ENCODE measurements around the gene HYKK.
A peak's percentile ranks its signal among the peaks of the same experiment; 100 is the strongest.
"Not testable (repeated sequence)": the region's sequence is repeated elsewhere in the genome, so short reads cannot be mapped to it uniquely, and the experiment has no call there.

The HYKK gene

GRCh38 chr15:78501857-78502256 lies 5.5 kb upstream of the HYKK start:
- Histone ChIP-seq H3K9me3 (replicated peaks in 1 of 11) (no peaks in the 10 kb centered on the region), H3K36me3 (peaks cover 46 to 52% (median 48%) of the 10 kb centered on the region in 11 experiments), H3K27ac (no peak overlapping the region), H3K4me2 (no peak overlapping the region), H3K4me1 (peaks cover 0 to 4% (median 0%) of the 10 kb centered on the region in 10 experiments; a peak in 4 of 20 replicates), H3K27me3 (no peaks in the 10 kb centered on the region), H4K20me1 (peaks cover 0 to 32% (median 0%) of the 10 kb centered on the region in 11 experiments; a peak in 6 of 22 replicates), H3K4me3 (no peak overlapping the region), H3K9ac (no peak overlapping the region)
- TF ChIP-seq Cebpa-rat (IDR thresholded peaks at IDR 0.05): no peak

DNA sequence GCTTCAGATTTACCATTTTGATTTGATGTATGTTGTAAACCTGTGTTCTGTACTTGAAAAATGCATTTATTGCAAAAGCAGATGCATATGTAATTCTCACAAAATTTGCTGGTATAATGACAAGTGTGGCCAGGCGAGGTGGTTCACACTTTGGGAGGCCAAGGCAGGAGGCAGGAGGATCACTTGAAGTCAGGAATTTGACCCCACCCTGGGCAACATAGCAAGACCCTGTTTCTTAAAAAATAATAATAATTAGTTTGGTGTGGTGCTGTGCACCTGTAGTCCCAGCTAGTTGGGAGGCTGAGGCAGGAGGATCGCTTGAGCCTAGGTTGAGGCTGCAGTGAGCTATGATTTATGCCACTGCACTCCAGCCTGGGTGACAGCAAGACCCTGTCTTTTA lies 4.7 kb upstream of the HYKK start:
- peaks cover 0 to 6% (median under 1%) of the 10 kb centered on the region in 10 experiments; a peak in 12 of 20 replicates for H3K4me1 ChIP-seq

GRCh38 chr15:78507831-78508160 lies 419 bp downstream of the HYKK start:
- H3K27ac ChIP-seq: peak overlapping the region in 4 of 11 experiments; percentile 7 to 28 (median 22); a peak in 3 of 22 replicates
- H3K4me2 ChIP-seq: peak overlapping the region; percentile 91 to 100 (median 97)
- no peaks in the 10 kb centered on the region for H3K36me3 ChIP-seq
- H3K9ac ChIP-seq: peak overlapping the region; percentile 60 to 76 (median 70)
- peaks cover 0 to 11% (median 0%) of the 10 kb centered on the region in 11 experiments; a peak in 1 of 22 replicates for H4K20me1 ChIP-seq
- H3K27me3 ChIP-seq: peaks cover 10 to 25% (median 18%) of the 10 kb centered on the region in 11 experiments; a peak in 19 of 22 replicates
- H3K4me1 ChIP-seq: peaks cover 0 to 15% (median 9%) of the 10 kb centered on the region in 10 experiments; a peak in 16 of 20 replicates
- no peaks in the 10 kb centered on the region for H3K9me3 ChIP-seq (replicated peaks in 1 of 11)
- no peak for TF ChIP-seq Cebpa-rat (IDR thresholded peaks at IDR 0.05)
- peak overlapping the region; percentile 65 to 84 (median 74) for H3K4me3 ChIP-seq

More for the DNA sequence above, 4.7 kb upstream of the HYKK start:
- peaks cover 1 to 4% (median 3%) of the 10 kb centered on the region in 11 experiments; a peak in 14 of 22 replicates for H3K27me3 ChIP-seq
- TF ChIP-seq Cebpa-rat (IDR thresholded peaks at IDR 0.05): no peak
- H3K4me2 ChIP-seq: no peak overlapping the region
- H3K27ac ChIP-seq: no peak overlapping the region
- H3K9ac ChIP-seq: no peak overlapping the region
- H3K4me3 ChIP-seq: no peak overlapping the region
- peaks cover 0 to 32% (median 0%) of the 10 kb centered on the region in 11 experiments; a peak in 6 of 22 replicates for H4K20me1 ChIP-seq
- H3K36me3 ChIP-seq: peaks cover 38 to 44% (median 40%) of the 10 kb centered on the region in 11 experiments
- no peaks in the 10 kb centered on the region for H3K9me3 ChIP-seq (replicated peaks in 1 of 11)

GRCh38 chr15:78508272-78508671 lies 895 bp downstream of the HYKK start:
- H3K4me2 ChIP-seq: peak overlapping the region; percentile 91 to 100 (median 97)
- peak overlapping the region in 7 of 11 experiments; percentile 65 to 76 (median 71); a peak in 9 of 22 replicates for H3K9ac ChIP-seq
- H3K9me3 ChIP-seq (replicated peaks in 1 of 11): no peaks in the 10 kb centered on the region
- H4K20me1 ChIP-seq: peaks cover 0 to 11% (median 0%) of the 10 kb centered on the region in 11 experiments; a peak in 1 of 22 replicates
- no peaks in the 10 kb centered on the region for H3K36me3 ChIP-seq
- H3K4me1 ChIP-seq: peaks cover 0 to 15% (median 9%) of the 10 kb centered on the region in 10 experiments; a peak in 16 of 20 replicates
- peak overlapping the region; percentile 65 to 84 (median 74) for H3K4me3 ChIP-seq
- no peak overlapping the region for H3K27ac ChIP-seq
- peaks cover 10 to 25% (median 18%) of the 10 kb centered on the region in 11 experiments; a peak in 19 of 22 replicates for H3K27me3 ChIP-seq
- TF ChIP-seq Cebpa-rat (IDR thresholded peaks at IDR 0.05): no peak

GRCh38 chr15:78509726-78510312 lies 2.4 kb downstream of the HYKK start:
- Histone ChIP-seq H3K36me3 (no peaks in the 10 kb centered on the region), H3K27ac (no peak overlapping the region), H3K27me3 (peaks cover 10 to 25% (median 18%) of the 10 kb centered on the region in 11 experiments; a peak in 19 of 22 replicates), H3K4me1 (peaks cover 0 to 15% (median 9%) of the 10 kb centered on the region in 10 experiments; a peak in 16 of 20 replicates), H3K9me3 (replicated peaks in 1 of 11) (no peaks in the 10 kb centered on the region), H3K4me3 (no peak overlapping the region), H3K4me2 (no peak overlapping the region), H3K9ac (no peak overlapping the region), H4K20me1 (peaks cover 0 to 11% (median 0%) of the 10 kb centered on the region in 11 experiments; a peak in 1 of 22 replicates)
- no peak for TF ChIP-seq Cebpa-rat (IDR thresholded peaks at IDR 0.05)

DNA sequence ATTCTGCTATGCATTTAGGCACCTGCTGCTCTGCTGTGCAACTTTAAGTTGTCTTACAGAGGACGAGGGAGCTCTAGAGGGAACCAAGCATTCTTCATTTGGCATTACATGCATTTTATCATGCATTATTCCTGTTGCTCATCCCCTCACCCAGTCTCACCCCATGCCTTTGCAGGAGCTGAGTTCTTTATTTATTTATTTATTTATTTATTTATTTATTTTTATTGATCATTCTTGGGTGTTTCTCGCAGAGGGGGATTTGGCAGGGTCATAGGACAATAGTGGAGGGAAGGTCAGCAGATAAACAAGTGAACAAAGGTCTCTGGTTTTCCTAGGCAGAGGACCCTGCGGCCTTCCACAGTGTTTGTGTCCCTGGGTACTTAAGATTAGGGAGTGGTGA lies 12.7 kb downstream of the HYKK start:
- peaks cover 14 to 20% (median 19%) of the 10 kb centered on the region in 11 experiments for H3K9me3 ChIP-seq (replicated peaks in 1 of 11)
- not testable (repeated sequence) for H3K4me2 ChIP-seq, H3K27me3 ChIP-seq, H3K27ac ChIP-seq, H3K36me3 ChIP-seq, H3K4me1 ChIP-seq, H4K20me1 ChIP-seq, H3K9ac ChIP-seq, H3K4me3 ChIP-seq

- Histone ChIP-seq H3K9me3 (replicated peaks in 1 of 11) (peaks cover 14 to 20% (median 19%) of the 10 kb centered on the region in 11 experiments), H3K27ac (no peak overlapping the region), H3K36me3 (peaks cover 0 to 5% (median 0%) of the 10 kb centered on the region in 11 experiments; a peak in 2 of 22 replicates), H4K20me1 (no peaks in the 10 kb centered on the region), H3K27me3 (no peaks in the 10 kb centered on the region), H3K4me1 (no peaks in the 10 kb centered on the region), H3K4me2 (no peak overlapping the region), H3K9ac (no peak overlapping the region), H3K4me3 (no peak overlapping the region)
- TF ChIP-seq Cebpa-rat (IDR thresholded peaks at IDR 0.05): no peak
These were observed 16.9 kb downstream of the HYKK start for GRCh38 chr15:78524230-78524629.

- H3K27me3 ChIP-seq: no peaks in the 10 kb centered on the region
- no peak overlapping the region for H3K4me2 ChIP-seq
- TF ChIP-seq Cebpa-rat (IDR thresholded peaks at IDR 0.05): no peak
These were observed 19.9 kb downstream of the HYKK start for GRCh38 chr15:78527325-78527724.

GRCh38 chr15:78533331-78533730 lies 26.0 kb downstream of the HYKK start:
- Histone ChIP-seq H4K20me1 (no peaks in the 10 kb centered on the region), H3K4me1 (peaks cover 0 to 11% (median 0%) of the 10 kb centered on the region in 10 experiments; a peak in 4 of 20 replicates), H3K36me3 (no peaks in the 10 kb centered on the region), H3K27ac (no peak overlapping the region), H3K9me3 (replicated peaks in 1 of 11) (no peaks in the 10 kb centered on the region), H3K4me2 (no peak overlapping the region), H3K27me3 (no peaks in the 10 kb centered on the region), H3K4me3 (no peak overlapping the region), H3K9ac (no peak overlapping the region)
- no peak for TF ChIP-seq Cebpa-rat (IDR thresholded peaks at IDR 0.05)

More at GRCh38 chr15:78527325-78527724, 19.9 kb downstream of the HYKK start:
- Histone ChIP-seq H3K4me3 (no peak overlapping the region), H3K9me3 (replicated peaks in 1 of 11) (peaks cover 14 to 20% (median 19%) of the 10 kb centered on the region in 11 experiments), H3K36me3 (peaks cover 0 to 5% (median 0%) of the 10 kb centered on the region in 11 experiments; a peak in 2 of 22 replicates), H3K4me1 (no peaks in the 10 kb centered on the region), H4K20me1 (no peaks in the 10 kb centered on the region), H3K9ac (no peak overlapping the region), H3K27ac (no peak overlapping the region)
